HTERT RPE-1 (cell line): ENCODE results near the gene ZNF275.
"Not testable (repeated sequence)": the region's sequence is repeated elsewhere in the genome, so short reads cannot be mapped to it uniquely, and the experiment has no call there.

Experiments
- in situ Hi-C: fragments of 300-500 bp; cut with MboI; formaldehyde crosslinking; loops from 4 replicates; pipeline ENCODE4 v1.14.3; 2020; ENCODE audit warnings: low sequenced_read_pairs

Gene ZNF275

GRCh38 chrX:153318811-153319210, 15.1 kb upstream of the ZNF275 start:
- in situ Hi-C loops = no loop called here

GRCh38 chrX:153319295-153320046, 14.5 kb upstream of the ZNF275 start:
- in situ Hi-C loops = no loop called here

GRCh38 chrX:153320047-153320443, 13.9 kb upstream of the ZNF275 start:
- in situ Hi-C loops = not testable (repeated sequence)

GRCh38 chrX:153320555-153321184, 13.3 kb upstream of the ZNF275 start:
- in situ Hi-C loops = no loop called here

GRCh38 chrX:153321381-153322124, 12.4 kb upstream of the ZNF275 start, which contains the start of gene PNMA6F:
TSS of gene PNMA6F (minus strand) at chrX:153321767. CDS start at chrX:153320674, 1,093 bp downstream.
- in situ Hi-C loops = no loop called here

- in situ Hi-C loops = no loop called here
Measured at GRCh38 chrX:153327561-153327960, 6.4 kb upstream of the ZNF275 start.

GRCh38 chrX:153333266-153333665, 687 bp upstream of the ZNF275 start:
- in situ Hi-C loops = no loop called here

- in situ Hi-C loops = no loop called here
Measured at GRCh38 chrX:153334654-153335295, 822 bp downstream of the ZNF275 start.

GRCh38 chrX:153336121-153336894, 2.4 kb downstream of the ZNF275 start:
- in situ Hi-C loops = no loop called here

GRCh38 chrX:153336988-153337387, 3.0 kb downstream of the ZNF275 start:
- in situ Hi-C loops = no loop called here

- in situ Hi-C loops = no loop called here
Measured at GRCh38 chrX:153338836-153339235, 4.9 kb downstream of the ZNF275 start.

- in situ Hi-C loops = no loop called here
Measured at GRCh38 chrX:153339662-153340061, 5.7 kb downstream of the ZNF275 start.

GRCh38 chrX:153340111-153340510, 6.2 kb downstream of the ZNF275 start:
- in situ Hi-C loops = no loop called here

- in situ Hi-C loops = no loop called here
Measured at GRCh38 chrX:153342762-153343558, 9.0 kb downstream of the ZNF275 start.

- in situ Hi-C loops = no loop called here
Measured at GRCh38 chrX:153343674-153344073, 9.7 kb downstream of the ZNF275 start.

GRCh38 chrX:153347530-153347929, 13.6 kb downstream of the ZNF275 start:
- in situ Hi-C loops = no loop called here

- in situ Hi-C loops = no loop called here
Measured at GRCh38 chrX:153348421-153348820, 14.5 kb downstream of the ZNF275 start.

- in situ Hi-C loops = no loop called here
Measured at GRCh38 chrX:153349952-153350351, 16.0 kb downstream of the ZNF275 start.

GRCh38 chrX:153351981-153352380, 18.0 kb downstream of the ZNF275 start:
- in situ Hi-C loops = no loop called here

GRCh38 chrX:153352858-153353257, 18.9 kb downstream of the ZNF275 start:
- in situ Hi-C loops = no loop called here
